Brain microvascular endothelial cell (primary cell): ENCODE results near the gene TCFL5.

Experiments used
- DNase-seq: peaks from one replicate; pipeline ENCODE4 v3.0.0-alpha.2; 2020
- H3K27ac ChIP-seq: fragments of 250-450 bp; sonication (Bioruptor Pico); 2 replicates; pipeline ENCODE4 v1.5.1; 2020; ENCODE audit warnings: mild to moderate bottlenecking, moderate library complexity
- H3K27me3 ChIP-seq: fragments of 250-450 bp; sonication (Bioruptor Pico); replicated peaks from 2 replicates; pipeline ENCODE4 v1.5.1; 2020; ENCODE audit warnings: mild to moderate bottlenecking
- H3K36me3 ChIP-seq: fragments of 250-450 bp; sonication (Bioruptor Pico); replicated peaks from 2 replicates; pipeline ENCODE4 v1.5.1; 2020; ENCODE audit warnings: mild to moderate bottlenecking
- H3K4me3 ChIP-seq: 2 replicates; pipeline ENCODE4 v1.5.1; 2011; ENCODE audit warnings: low read depth, mild to moderate bottlenecking, control low read depth, low read length, moderate library complexity
- CTCF ChIP-seq: IDR thresholded peaks from 2 replicates; pipeline ENCODE4 v1.5.1; 2011; ENCODE audit warnings: low read depth, mild to moderate bottlenecking, moderate library complexity, low read length, control low read depth, inconsistent platforms; ENCODE audit errors: missing control alignments
- in situ Hi-C: cut with HindIII; loops from 2 replicates; pipeline ENCODE4 v1.10.0; 2017; ENCODE audit warnings: low sequenced_read_pairs, low pct_ligation_motif_present

The TCFL5 gene

DNA sequence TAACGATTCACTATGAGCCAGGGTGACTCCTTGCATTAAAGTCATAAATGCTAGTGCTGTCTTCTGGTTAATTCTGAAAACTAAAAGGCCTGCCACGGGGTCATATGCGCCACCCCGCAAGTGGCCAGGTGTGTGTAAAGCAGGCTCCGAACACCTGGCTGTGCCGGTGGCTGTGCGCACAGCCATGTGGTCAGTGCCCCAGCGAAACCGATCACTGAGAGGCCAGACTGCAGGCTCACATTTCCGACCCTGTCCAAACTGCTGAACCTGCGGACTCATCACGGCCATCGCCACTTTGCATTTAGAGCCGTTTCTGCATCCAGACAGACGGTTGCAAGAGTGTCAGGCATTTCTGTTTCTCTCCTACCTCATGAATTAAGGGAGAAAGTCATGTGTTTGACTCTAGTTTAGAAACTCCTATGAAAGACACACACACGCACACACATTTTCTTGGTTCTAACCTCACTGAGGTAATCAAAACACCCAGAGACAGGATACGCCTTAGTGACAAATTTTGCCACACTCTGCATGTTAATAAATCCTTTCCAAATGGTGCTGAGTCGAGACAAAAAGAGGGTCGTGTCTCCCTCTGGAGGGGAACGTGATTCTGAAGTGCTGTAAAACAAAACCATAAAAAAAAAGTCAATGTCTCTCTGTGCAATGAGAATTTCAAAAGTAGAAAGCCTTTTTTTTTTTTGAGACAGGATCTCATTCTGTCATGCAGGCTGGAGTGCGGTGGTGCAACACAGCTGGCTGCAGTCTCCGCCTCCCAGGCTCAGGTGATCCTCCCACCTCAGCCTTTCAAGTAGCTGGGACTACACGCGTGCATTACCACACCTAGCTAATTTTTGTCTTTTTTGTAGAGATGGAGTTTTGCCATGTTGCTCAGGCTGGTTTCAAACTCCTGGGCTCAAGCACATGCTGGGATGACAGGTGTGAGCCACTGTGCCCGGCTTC, 31.0 kb upstream of the TCFL5 start:
- no peak for TF ChIP-seq CTCF
- no peak overlapping the region for H3K27ac ChIP-seq
- in situ Hi-C loops: no loop called here
- peaks cover 76% of the 10 kb centered on the region for H3K36me3 ChIP-seq
- H3K27me3 ChIP-seq: no peaks in the 10 kb centered on the region
- no peak for DNase-seq
- H3K4me3 ChIP-seq: no peak overlapping the region

DNA sequence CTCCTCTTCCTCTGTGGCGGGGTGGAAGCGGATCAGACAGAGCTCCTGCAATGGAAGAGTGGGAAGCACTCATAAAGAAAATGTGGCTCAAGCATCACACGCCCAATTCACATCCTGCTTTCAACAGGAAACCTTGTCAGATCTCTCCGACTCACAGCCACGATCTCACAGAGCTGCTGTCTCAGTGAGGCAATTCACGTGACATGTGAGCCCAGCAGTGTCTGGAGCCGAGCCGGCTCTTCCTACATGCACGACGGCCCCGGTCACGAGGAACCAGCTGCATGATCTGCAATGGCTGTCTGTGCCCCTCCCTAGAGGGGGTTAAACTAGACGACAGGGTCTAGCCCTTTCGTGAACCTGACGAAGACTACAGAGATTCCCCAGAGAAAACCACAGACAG, 29.5 kb upstream of the TCFL5 start:
- H3K27ac ChIP-seq: no peak overlapping the region
- no peak for TF ChIP-seq CTCF
- no peak overlapping the region for H3K4me3 ChIP-seq
- H3K27me3 ChIP-seq: no peaks in the 10 kb centered on the region
- H3K36me3 ChIP-seq: peaks cover 74% of the 10 kb centered on the region
- in situ Hi-C loops: no loop called here
- DNase-seq: no peak

DNA sequence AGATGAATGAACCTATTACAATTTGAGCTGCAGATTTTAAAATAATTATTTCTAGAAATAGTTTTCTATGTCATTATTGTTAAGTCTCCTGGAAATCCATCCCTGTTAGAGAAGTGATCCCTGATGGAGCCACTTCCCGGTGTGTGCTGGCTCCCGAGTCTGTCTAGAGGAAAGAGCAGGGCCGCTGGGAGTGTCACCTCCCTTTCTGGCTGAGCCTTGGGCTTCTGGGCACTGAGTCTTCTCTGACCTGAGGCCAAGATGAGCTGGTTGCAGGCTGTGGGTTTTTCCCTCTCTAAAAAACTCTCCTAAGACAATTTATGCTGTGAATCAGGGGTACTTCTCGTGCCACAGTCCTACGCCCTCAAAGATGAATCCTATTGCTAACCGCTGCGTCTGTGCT, 28.8 kb upstream of the TCFL5 start:
- TF ChIP-seq CTCF: no peak
- Histone ChIP-seq H3K36me3 (peaks cover 77% of the 10 kb centered on the region), H3K27ac (no peak overlapping the region), H3K27me3 (no peaks in the 10 kb centered on the region), H3K4me3 (no peak overlapping the region)
- in situ Hi-C loops: no loop called here
- no peak for DNase-seq

- Histone ChIP-seq H3K4me3 (no peak overlapping the region), H3K36me3 (peaks cover 73% of the 10 kb centered on the region), H3K27ac (no peak overlapping the region), H3K27me3 (no peaks in the 10 kb centered on the region)
- TF ChIP-seq CTCF: no peak
- no peak for DNase-seq
- in situ Hi-C loops: no loop called here
Measured at GRCh38 chr20:62889871-62890270, 28.2 kb upstream of the TCFL5 start.

- Histone ChIP-seq H3K4me3 (no peak overlapping the region), H3K36me3 (peaks cover 69% of the 10 kb centered on the region), H3K27ac (no peak overlapping the region), H3K27me3 (no peaks in the 10 kb centered on the region)
- no peak for TF ChIP-seq CTCF
- in situ Hi-C loops: no loop called here
- no peak for DNase-seq
Measured at GRCh38 chr20:62889411-62889810, 27.8 kb upstream of the TCFL5 start.
